A549 (cell line): Measurements from ENCODE around the gene CADM1. TPM values are rescaled to one million over a fixed set of nuclear protein-coding genes. Genes with fewer than 3 reads are reported as not detected.

Source experiments
- ATAC-seq, 2 experiments: fragments of 200-7000 bp in 1 of 2; fragments of >200 bp in 1 of 2; cut with Nextera tagmentation in 1 of 2; cut with Tn5 transposase in 1 of 2; 3 replicates each; pipeline versions ENCODE4 v1.8.0 to v1.9.1; 2018 to 2020; ENCODE audit warnings: mild to moderate bottlenecking in 1 of 2, moderate library complexity in 1 of 2
- CTCF ChIA-PET: fragments of 300-600 bp; sonication (Branson Sonifier 250); formaldehyde crosslinking; extraction: SDS; loops from one replicate; lab custom pipeline; 2021; ENCODE audit warnings: antibody characterized with exemption, inconsistent platforms; lab: Yijun Ruan, JAX
- POLR2A ChIA-PET: fragments of 350-600 bp; formaldehyde crosslinking; extraction: SDS; loops from one replicate; lab custom pipeline; 2021; ENCODE audit warnings: antibody characterized with exemption, inconsistent platforms; lab: Yijun Ruan, JAX
- DNase-seq, 2 experiments: peaks; one replicate each; pipeline versions ENCODE4 v3.0.0 to v3.0.0-alpha.2; 2011 to 2016; ENCODE audit warnings: low read depth in 1 of 2, low spot score in 1 of 2
- FAIRE-seq: peaks from 2 replicates; lab custom pipeline; 2011; peaks lifted over from hg19 to GRCh38; lab: Jason Lieb, UNC
- H3K27ac ChIP-seq, 2 experiments: fragments of >200 bp; sonication (Bioruptor Twin); formaldehyde crosslinking; 3 replicates each; pipeline ENCODE4 v1.5.1; 2016 to 2017
- H3K4me1 ChIP-seq: fragments of >200 bp; sonication (Bioruptor Twin); formaldehyde crosslinking; 3 replicates; pipeline ENCODE4 v1.6.1; 2016
- H3K4me2 ChIP-seq: fragments of >200 bp; sonication (Bioruptor Twin); formaldehyde crosslinking; 3 replicates; pipeline ENCODE4 v1.6.1; 2016
- H3K4me3 ChIP-seq: fragments of >200 bp; sonication (Bioruptor Twin); formaldehyde crosslinking; 3 replicates; pipeline ENCODE4 v1.5.1; 2016
- H3K9me3 ChIP-seq: fragments of >200 bp; sonication (Bioruptor Twin); formaldehyde crosslinking; 3 replicates; pipeline ENCODE4 v1.6.1; 2016
- CEBPB ChIP-seq, 2 experiments: fragments of >200 bp in 1 of 2; sonication (Bioruptor Twin) in 1 of 2; formaldehyde crosslinking in 1 of 2; IDR thresholded peaks; 2 replicates each; pipeline ENCODE4 v1.6.1; 2012 to 2016
- CHD4 ChIP-seq: fragments of 200-600 bp; sonication (generic); IDR thresholded peaks from 2 replicates; pipeline ENCODE4 v1.6.1; 2016; ENCODE audit warnings: antibody characterized with exemption, mild to moderate bottlenecking, borderline replicate concordance
- EHF ChIP-seq: fragments of 250-450 bp; sonication (Bioruptor Pico); IDR thresholded peaks from 2 replicates; pipeline ENCODE4 v1.5.0; 2020; ENCODE audit warnings: mild to moderate bottlenecking
- EP300 ChIP-seq, 2 experiments: fragments of >200 bp; sonication (Bioruptor Twin); formaldehyde crosslinking; IDR thresholded peaks; 2 replicates in 1 of 2; 3 replicates in 1 of 2; pipeline ENCODE4 v1.6.1; 2016 to 2017
- ESRRA ChIP-seq: fragments of 150-350 bp; IDR thresholded peaks from 2 replicates; pipeline ENCODE4 v1.6.1; 2014; ENCODE audit warnings: mild to moderate bottlenecking, low read length, borderline replicate concordance
- FOSL2 ChIP-seq, 2 experiments: fragments of 450-650 bp in 1 of 2; fragments of >200 bp in 1 of 2; sonication (Bioruptor Twin) in 1 of 2; formaldehyde crosslinking; IDR thresholded peaks; 2 replicates each; pipeline versions ENCODE4 v1.5.0 to v1.6.1; 2016 to 2020; ENCODE audit warnings: mild to moderate bottlenecking in 1 of 2, moderate library complexity in 1 of 2
- HDAC2 ChIP-seq: fragments of 200-600 bp; sonication (generic); IDR thresholded peaks from 2 replicates; pipeline ENCODE4 v1.6.1; 2016
- KDM1A ChIP-seq: fragments of 200-600 bp; sonication (generic); IDR thresholded peaks from 2 replicates; pipeline ENCODE4 v1.6.1; 2016; ENCODE audit warnings: low read depth, mild to moderate bottlenecking
- MAZ ChIP-seq: fragments of 150-350 bp; IDR thresholded peaks from 2 replicates; pipeline ENCODE4 v1.6.1; 2014; ENCODE audit warnings: antibody characterized with exemption, low read depth, low read length, borderline replicate concordance
- NR3C1 ChIP-seq: fragments of >200 bp; sonication (Bioruptor Twin); formaldehyde crosslinking; IDR thresholded peaks from 3 replicates; pipeline ENCODE4 v1.6.1; 2017
- POLR2A ChIP-seq: IDR thresholded peaks from 2 replicates; pipeline ENCODE4 v1.6.1; 2012; ENCODE audit warnings: mild to moderate bottlenecking, low read length
- RAD21 ChIP-seq, 2 experiments: fragments of >200 bp in 1 of 2; sonication (Bioruptor Twin) in 1 of 2; formaldehyde crosslinking in 1 of 2; IDR thresholded peaks in 1 of 2; conservative IDR thresholded peaks in 1 of 2; 2 replicates in 1 of 2; 3 replicates in 1 of 2; pipeline ENCODE4 v1.6.1; 2012 to 2018; ENCODE audit warnings: inconsistent platforms in 1 of 2
- RARB ChIP-seq: fragments of 250-450 bp; sonication (Bioruptor Pico); IDR thresholded peaks from 2 replicates; pipeline ENCODE4 v1.8.0; 2021; ENCODE audit warnings: mild to moderate bottlenecking, moderate library complexity
- RFX5 ChIP-seq: fragments of 450-650 bp; IDR thresholded peaks from 2 replicates; pipeline ENCODE4 v1.7.1; 2014; ENCODE audit warnings: antibody characterized with exemption, mild to moderate bottlenecking, moderate library complexity
- TFCP2L1 ChIP-seq: fragments of 250-450 bp; sonication (Bioruptor Pico); IDR thresholded peaks from 2 replicates; pipeline ENCODE4 v1.5.0; 2021; ENCODE audit warnings: mild to moderate bottlenecking
- ZNF302 ChIP-seq: fragments of 250-450 bp; sonication (Bioruptor Pico); IDR thresholded peaks from 2 replicates; pipeline ENCODE4 v1.9.0; 2021; ENCODE audit warnings: inconsistent platforms, mild to moderate bottlenecking, moderate library complexity
- whole genome bisulfite sequencing: methylation state at CpG from one replicate; pipeline ENCODE4 v1.1.6; 2017; ENCODE audit errors: missing lambda C conversion rate; 5-methylcytosine and 5-hydroxymethylcytosine counted together
- polyA plus RNA-seq, 4 experiments: library from polyadenylated mRNA; depleted of rRNA in 3 of 4; stranded (reverse); fragments of >200 nt; fragmentation: RNase III in 1 of 4; extraction: RNeasy Plus Mini Kit Qiagen cat#74134 plus additional on column Dnase treatment in 1 of 4; gene quantifications; 2 replicates in 3 of 4; 3 replicates in 1 of 4; pipeline ENCODE4 v1.2.3, GENCODE V29; 2011 to 2017
- TF ChIP-seq, protein P1 (sequence below): fragments of 250-450 bp; sonication (Bioruptor Pico); IDR thresholded peaks from 2 replicates; pipeline ENCODE4 v1.5.0; 2020; ENCODE audit warnings: low read depth, mild to moderate bottlenecking, moderate library complexity
- TF ChIP-seq, protein P2 (sequence below): fragments of 200-600 bp; sonication (generic); IDR thresholded peaks from 2 replicates; pipeline ENCODE4 v1.6.1; 2016; ENCODE audit warnings: antibody characterized with exemption, mild to moderate bottlenecking, moderate library complexity
- TF ChIP-seq, protein P3 (sequence below): fragments of 250-450 bp; sonication (Bioruptor Pico); IDR thresholded peaks from 2 replicates; pipeline ENCODE4 v1.5.0; 2021; ENCODE audit warnings: mild to moderate bottlenecking, moderate library complexity, borderline replicate concordance

The CADM1 gene
- polyA plus RNA-seq, 2 of the 4 experiments (the other 2 are of a cell fraction) = 33.4 to 36.7 TPM

DNA sequence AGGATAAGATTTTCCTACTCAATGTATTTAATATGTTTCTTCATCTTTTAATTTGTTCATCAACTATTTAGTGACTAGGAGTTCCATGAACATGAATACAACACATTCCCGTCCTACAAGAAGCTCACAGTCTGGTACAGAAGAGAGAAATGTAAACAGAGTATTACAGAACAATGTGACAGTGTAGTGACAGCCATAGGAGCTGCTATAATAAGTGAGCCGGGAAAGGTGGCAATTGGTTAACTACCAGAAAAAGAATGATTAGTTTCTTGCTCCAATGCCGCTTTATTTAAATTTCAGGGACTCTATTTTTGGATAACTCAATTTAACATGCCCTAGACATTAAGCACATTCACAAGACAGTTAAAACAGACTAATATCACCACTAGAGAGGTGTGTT lies 192.3 kb downstream of the CADM1 start:
- Histone ChIP-seq H3K9me3 (no peaks in the 10 kb centered on the region), H3K4me1 (no peaks in the 10 kb centered on the region), H3K4me3 (no peak overlapping the region), H3K27ac (no peak overlapping the region), H3K4me2 (no peak overlapping the region)
- FAIRE-seq = no peak
- no peak for ATAC-seq
- TF ChIP-seq TFCP2L1 (CRISPR knock-in tag) (no peak), RARB (no peak), FOSL2 (IDR thresholded peaks at IDR 0.05) (no peak), FOSL2 (CRISPR knock-in tag; IDR thresholded peaks at IDR 0.05) (no peak), MAZ (no peak), ZNF302 (no peak), RAD21 (conservative IDR thresholded peaks at IDR 0.05 in 1 of 2, IDR thresholded peaks at IDR 0.05 in 1 of 2) (no peak), EHF (CRISPR knock-in tag) (no peak), POLR2A (no peak)
- DNase-seq = no peak
- CTCF ChIA-PET = no interaction called here
- WGBS = 87% methylated on average over 3 of the region's 3 CpGs
- POLR2A ChIA-PET = no interaction called here

DNA sequence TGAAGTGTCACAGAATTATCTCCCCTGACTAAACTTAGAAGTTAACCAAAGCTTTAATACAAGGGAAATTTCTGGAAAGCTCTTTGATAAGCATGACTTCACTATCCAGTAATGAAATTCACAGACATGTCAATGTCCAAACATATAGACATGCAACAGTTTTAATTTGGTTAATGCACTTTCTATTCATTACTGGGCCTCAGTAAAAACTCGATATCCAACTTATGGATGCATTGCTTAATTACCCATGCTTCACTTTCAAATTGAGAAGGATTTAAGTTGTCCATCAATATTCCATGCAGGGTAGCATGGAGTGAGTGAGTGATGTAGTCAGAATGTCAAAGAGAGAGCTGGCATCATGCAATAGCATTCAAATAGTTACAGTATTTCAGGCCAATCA lies 197.5 kb downstream of the CADM1 start:
- no peak overlapping the region for H3K4me3 ChIP-seq
- H3K27ac ChIP-seq = no peak overlapping the region
- POLR2A ChIA-PET = no interaction called here
- WGBS = 50% methylated on average over 1 of the region's 1 CpG
- CTCF ChIA-PET = no interaction called here
- no peaks in the 10 kb centered on the region for H3K9me3 ChIP-seq
- ATAC-seq (no peak), FAIRE-seq (no peak), DNase-seq (no peak)
- no peak overlapping the region for H3K4me2 ChIP-seq
- H3K4me1 ChIP-seq = peaks cover 17% of the 10 kb centered on the region
- no peak for TF ChIP-seq KDM1A
- TF ChIP-seq FOSL2 (IDR thresholded peaks at IDR 0.05) = no peak
- no peak for TF ChIP-seq FOSL2 (CRISPR knock-in tag; IDR thresholded peaks at IDR 0.05)

DNA sequence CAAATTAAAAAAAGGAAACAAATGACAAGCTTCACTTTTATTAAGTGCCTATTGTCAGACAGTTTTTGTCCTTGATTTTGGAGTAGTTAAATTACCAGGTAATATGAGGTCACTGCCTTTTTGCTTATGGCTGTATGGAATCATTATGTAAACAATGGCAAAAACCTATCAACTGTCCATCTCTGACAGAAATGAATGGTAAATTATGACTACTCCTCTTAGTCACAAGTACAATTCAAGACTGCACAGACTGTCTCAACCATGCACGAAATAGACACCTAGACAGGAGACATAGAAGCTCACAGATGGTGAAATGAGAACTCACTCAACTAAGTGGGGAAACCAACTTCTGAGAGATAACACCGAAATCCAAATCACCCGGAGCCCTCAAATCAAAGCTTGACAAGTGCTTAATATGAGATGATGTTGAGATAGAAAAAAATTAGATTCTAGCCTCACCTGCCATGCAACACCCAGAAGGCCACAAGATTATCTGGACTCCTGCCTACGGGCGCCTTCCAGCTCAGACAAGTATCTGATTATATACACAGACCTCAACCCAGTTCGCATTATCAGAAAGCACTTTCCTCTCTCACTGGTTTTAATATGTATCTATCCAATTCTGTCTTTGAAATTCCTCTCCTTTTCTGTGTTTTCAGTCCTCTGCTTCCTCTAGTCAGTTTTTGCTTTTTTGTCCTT lies 199.3 kb downstream of the CADM1 start:
- H3K9me3 ChIP-seq = no peaks in the 10 kb centered on the region
- H3K4me1 ChIP-seq = peaks cover 17% of the 10 kb centered on the region
- H3K4me2 ChIP-seq = peak overlapping the region; percentile 33; the same call in 2 of the 3 replicates
- TF ChIP-seq EHF (CRISPR knock-in tag) = no peak
- TF ChIP-seq, protein P1, sequence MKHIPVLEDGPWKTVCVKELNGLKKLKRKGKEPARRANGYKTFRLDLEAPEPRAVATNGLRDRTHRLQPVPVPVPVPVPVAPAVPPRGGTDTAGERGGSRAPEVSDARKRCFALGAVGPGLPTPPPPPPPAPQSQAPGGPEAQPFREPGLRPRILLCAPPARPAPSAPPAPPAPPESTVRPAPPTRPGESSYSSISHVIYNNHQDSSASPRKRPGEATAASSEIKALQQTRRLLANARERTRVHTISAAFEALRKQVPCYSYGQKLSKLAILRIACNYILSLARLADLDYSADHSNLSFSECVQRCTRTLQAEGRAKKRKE (CRISPR knock-in tag) = no peak
- TF ChIP-seq RFX5 = no peak
- TF ChIP-seq, protein P2, sequence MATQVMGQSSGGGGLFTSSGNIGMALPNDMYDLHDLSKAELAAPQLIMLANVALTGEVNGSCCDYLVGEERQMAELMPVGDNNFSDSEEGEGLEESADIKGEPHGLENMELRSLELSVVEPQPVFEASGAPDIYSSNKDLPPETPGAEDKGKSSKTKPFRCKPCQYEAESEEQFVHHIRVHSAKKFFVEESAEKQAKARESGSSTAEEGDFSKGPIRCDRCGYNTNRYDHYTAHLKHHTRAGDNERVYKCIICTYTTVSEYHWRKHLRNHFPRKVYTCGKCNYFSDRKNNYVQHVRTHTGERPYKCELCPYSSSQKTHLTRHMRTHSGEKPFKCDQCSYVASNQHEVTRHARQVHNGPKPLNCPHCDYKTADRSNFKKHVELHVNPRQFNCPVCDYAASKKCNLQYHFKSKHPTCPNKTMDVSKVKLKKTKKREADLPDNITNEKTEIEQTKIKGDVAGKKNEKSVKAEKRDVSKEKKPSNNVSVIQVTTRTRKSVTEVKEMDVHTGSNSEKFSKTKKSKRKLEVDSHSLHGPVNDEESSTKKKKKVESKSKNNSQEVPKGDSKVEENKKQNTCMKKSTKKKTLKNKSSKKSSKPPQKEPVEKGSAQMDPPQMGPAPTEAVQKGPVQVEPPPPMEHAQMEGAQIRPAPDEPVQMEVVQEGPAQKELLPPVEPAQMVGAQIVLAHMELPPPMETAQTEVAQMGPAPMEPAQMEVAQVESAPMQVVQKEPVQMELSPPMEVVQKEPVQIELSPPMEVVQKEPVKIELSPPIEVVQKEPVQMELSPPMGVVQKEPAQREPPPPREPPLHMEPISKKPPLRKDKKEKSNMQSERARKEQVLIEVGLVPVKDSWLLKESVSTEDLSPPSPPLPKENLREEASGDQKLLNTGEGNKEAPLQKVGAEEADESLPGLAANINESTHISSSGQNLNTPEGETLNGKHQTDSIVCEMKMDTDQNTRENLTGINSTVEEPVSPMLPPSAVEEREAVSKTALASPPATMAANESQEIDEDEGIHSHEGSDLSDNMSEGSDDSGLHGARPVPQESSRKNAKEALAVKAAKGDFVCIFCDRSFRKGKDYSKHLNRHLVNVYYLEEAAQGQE = no peak
- TF ChIP-seq EP300 (IDR thresholded peaks at IDR 0.05) = no peak
- TF ChIP-seq, protein P3, sequence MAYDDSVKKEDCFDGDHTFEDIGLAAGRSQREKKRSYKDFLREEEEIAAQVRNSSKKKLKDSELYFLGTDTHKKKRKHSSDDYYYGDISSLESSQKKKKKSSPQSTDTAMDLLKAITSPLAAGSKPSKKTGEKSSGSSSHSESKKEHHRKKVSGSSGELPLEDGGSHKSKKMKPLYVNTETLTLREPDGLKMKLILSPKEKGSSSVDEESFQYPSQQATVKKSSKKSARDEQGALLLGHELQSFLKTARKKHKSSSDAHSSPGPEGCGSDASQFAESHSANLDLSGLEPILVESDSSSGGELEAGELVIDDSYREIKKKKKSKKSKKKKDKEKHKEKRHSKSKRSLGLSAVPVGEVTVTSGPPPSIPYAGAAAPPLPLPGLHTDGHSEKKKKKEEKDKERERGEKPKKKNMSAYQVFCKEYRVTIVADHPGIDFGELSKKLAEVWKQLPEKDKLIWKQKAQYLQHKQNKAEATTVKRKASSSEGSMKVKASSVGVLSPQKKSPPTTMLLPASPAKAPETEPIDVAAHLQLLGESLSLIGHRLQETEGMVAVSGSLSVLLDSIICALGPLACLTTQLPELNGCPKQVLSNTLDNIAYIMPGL (CRISPR knock-in tag) = no peak
- TF ChIP-seq ESRRA = no peak
- no peak for TF ChIP-seq CEBPB (IDR thresholded peaks at IDR 0.05)
- no peak for TF ChIP-seq CHD4
- no peak for TF ChIP-seq HDAC2
- no peak for TF ChIP-seq NR3C1
- peak in 1 of 2 experiments; percentile 23; a peak in 1 of 6 replicates for ATAC-seq
- H3K27ac ChIP-seq = peak overlapping the region in 1 of 2 experiments; percentile 24; a peak in 1 of 6 replicates
- ChIA-PET POLR2A (interaction anchor here (0.6 kb wide), 1 partner anchor 1442 kb away, joined by 3 read pairs; no protein-coding TSS in a partner anchor), CTCF (interaction anchor here (0.7 kb wide), 1 partner anchor 20 kb away, joined by 3 read pairs; no protein-coding TSS in a partner anchor)
- no peak overlapping the region for H3K4me3 ChIP-seq
- 74% methylated on average over 6 of the region's 6 CpGs for WGBS
- FAIRE-seq = no peak
- no peak for DNase-seq
